Left hindlimb (tissue), 1 donor: Measurements from ENCODE around the gene SPTB.
A peak's percentile ranks its signal among the peaks of the same experiment; 100 is the strongest.

ENCODE experiments used
- DNase-seq: peaks from one replicate; pipeline ENCODE4 v3.0.0-alpha.2; 2018

SPTB gene

GRCh38 chr14:64705381-64706118, 174.2 kb downstream of the SPTB start:
- no peak for DNase-seq

GRCh38 chr14:64704743-64705380, 174.8 kb downstream of the SPTB start:
- DNase-seq, result peak; percentile 67

- DNase-seq, result peak; percentile 87
These were observed 175.5 kb downstream of the SPTB start, which contains the start of gene PLEKHG3 for GRCh38 chr14:64704143-64704742. Gene PLEKHG3, plus strand, starts transcription at chr14:64704424. Its CDS starts 23,208 bp downstream, at chr14:64727632.

GRCh38 chr14:64703395-64704142, 176.1 kb downstream of the SPTB start:
- DNase-seq, result no peak

GRCh38 chr14:64702493-64703394, 177.0 kb downstream of the SPTB start:
- DNase-seq, result no peak

- DNase-seq, result no peak
These were observed 178.0 kb downstream of the SPTB start for GRCh38 chr14:64701660-64702059.

- DNase-seq, result no peak
These were observed 178.8 kb downstream of the SPTB start for GRCh38 chr14:64700894-64701293.

GRCh38 chr14:64700290-64700689, 179.4 kb downstream of the SPTB start:
- DNase-seq, result no peak

- DNase-seq, result no peak
These were observed 180.8 kb downstream of the SPTB start for GRCh38 chr14:64698903-64699302.

- no peak for DNase-seq
These were observed 183.3 kb downstream of the SPTB start for GRCh38 chr14:64696355-64696857.
